Limb (tissue), 2 donors: ENCODE measurements around the gene ASB5.
"Not testable (repeated sequence)": the region's sequence is repeated elsewhere in the genome, so short reads cannot be mapped to it uniquely, and the experiment has no call there.

Experiments used
- DNase-seq, 2 donors: peaks; one replicate each; pipeline ENCODE4 v3.0.0-alpha.2; 2016; ENCODE audit errors: extremely low spot score in 2 of 2

Gene ASB5

GRCh38 chr4:176268963-176269362, at the start of gene ASB5:
Gene ASB5, minus strand, starts transcription at chr4:176269222. Its CDS starts 114 bp downstream, at chr4:176269108.
- DNase-seq = no peak

GRCh38 chr4:176313596-176314336, 44.7 kb upstream of the ASB5 start:
- no peak for DNase-seq

GRCh38 chr4:176309772-176310171, 40.8 kb upstream of the ASB5 start:
- no peak for DNase-seq

GRCh38 chr4:176309046-176309445, 40.0 kb upstream of the ASB5 start:
- no peak for DNase-seq

- no peak for DNase-seq
Measured at GRCh38 chr4:176308441-176308840, 39.4 kb upstream of the ASB5 start.

GRCh38 chr4:176307666-176307930, 38.6 kb upstream of the ASB5 start:
- no peak for DNase-seq

- no peak for DNase-seq
Measured at GRCh38 chr4:176306837-176307665, 38.0 kb upstream of the ASB5 start.

GRCh38 chr4:176303938-176304337, 34.9 kb upstream of the ASB5 start:
- no peak for DNase-seq

GRCh38 chr4:176302283-176303275, 33.6 kb upstream of the ASB5 start:
- no peak for DNase-seq

GRCh38 chr4:176300565-176300964, 31.5 kb upstream of the ASB5 start:
- no peak for DNase-seq

- no peak for DNase-seq
Measured at GRCh38 chr4:176300036-176300435, 31.0 kb upstream of the ASB5 start.

- DNase-seq = no peak
Measured at GRCh38 chr4:176298664-176299063, 29.6 kb upstream of the ASB5 start.

- DNase-seq = not testable (repeated sequence)
Measured at GRCh38 chr4:176295907-176296306, 26.9 kb upstream of the ASB5 start.

GRCh38 chr4:176293660-176294059, 24.6 kb upstream of the ASB5 start:
- DNase-seq = no peak

GRCh38 chr4:176292920-176293319, 23.9 kb upstream of the ASB5 start:
- DNase-seq = no peak

GRCh38 chr4:176291748-176292147, 22.7 kb upstream of the ASB5 start:
- DNase-seq = no peak

- DNase-seq = no peak
Measured at GRCh38 chr4:176290520-176290919, 21.5 kb upstream of the ASB5 start.

GRCh38 chr4:176289561-176289960, 20.5 kb upstream of the ASB5 start:
- DNase-seq = no peak

GRCh38 chr4:176288020-176288419, 19.0 kb upstream of the ASB5 start:
- no peak for DNase-seq

- DNase-seq = no peak
Measured at GRCh38 chr4:176287546-176287945, 18.5 kb upstream of the ASB5 start.

- no peak for DNase-seq
Measured at GRCh38 chr4:176286728-176287127, 17.7 kb upstream of the ASB5 start.

GRCh38 chr4:176279560-176279959, 10.5 kb upstream of the ASB5 start:
- DNase-seq = not testable (repeated sequence)
